ENCODE measurements around the gene SUGCT. TPM values are rescaled to one million over a fixed set of nuclear protein-coding genes. Genes with fewer than 3 reads are reported as not detected.

The SUGCT gene
- total RNA-seq, 1 experiment from 2014 or later, result 9.9 TPM

DNA sequence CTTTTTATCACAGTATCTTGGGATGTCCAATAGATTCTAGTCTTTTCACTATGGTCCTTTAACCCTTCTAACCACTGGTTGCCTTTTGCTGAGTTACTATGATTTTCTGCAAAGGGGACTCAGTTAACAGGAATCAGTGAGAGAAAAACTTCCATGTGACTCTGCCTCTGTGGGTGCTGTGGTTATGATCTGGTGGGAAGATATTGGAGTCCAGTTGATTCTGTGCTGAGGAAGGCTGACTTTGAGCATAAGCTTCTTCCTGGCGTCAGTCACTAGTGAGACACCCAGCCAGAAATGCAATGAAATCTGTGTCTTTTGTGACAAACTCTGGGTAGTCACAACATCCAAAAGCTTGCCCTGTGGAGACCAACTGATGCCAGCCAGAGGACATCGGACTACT lies 648.0 kb downstream of the SUGCT start:
- intact Hi-C loops (cut with micrococcal nuclease; ENCODE audit: unreplicated experiment), result no loop called here
- H3K9me3 Mint-ChIP-seq (ENCODE audit: unreplicated experiment), result no peaks in the 10 kb centered on the region
- H3K27ac Mint-ChIP-seq (ENCODE audit: unreplicated experiment), result no peak overlapping the region
- Histone ChIP-seq H3K4me3 (ENCODE audit: low read depth, low read length) (no peak overlapping the region), H3K27me3 (replicated peaks; ENCODE audit: control insufficient read depth, insufficient read depth, low read length) (no peaks in the 10 kb centered on the region), H3K9me3 (no peaks in the 10 kb centered on the region), H3K36me3 (ENCODE audit: control insufficient read depth, insufficient read depth, low read length) (no peaks in the 10 kb centered on the region), H3K4me1 (no peaks in the 10 kb centered on the region)
- BruUV-seq (replicated peaks), result no TSS peak
- DNase-seq, result no peak
- CTCF ChIA-PET, result no interaction called here
- no peaks in the 10 kb centered on the region for H3K27me3 Mint-ChIP-seq (ENCODE audit: insufficient read depth, unreplicated experiment)
- no peak for TF ChIP-seq CTCF (IDR thresholded peaks at IDR 0.05; ENCODE audit: insufficient read depth in 1 of 2, low read depth in 1 of 2, low read length in 1 of 2, severe bottlenecking in 1 of 2, unreplicated experiment in 1 of 2)
- no peaks in the 10 kb centered on the region for H3K4me1 Mint-ChIP-seq (ENCODE audit: low read depth, unreplicated experiment)
- POLR2A ChIA-PET, result no interaction called here
- no peaks in the 10 kb centered on the region for H3K36me3 Mint-ChIP-seq (ENCODE audit: insufficient read depth, unreplicated experiment)
- no peak overlapping the region for H3K4me3 Mint-ChIP-seq (ENCODE audit: unreplicated experiment)

- no TSS peak for BruUV-seq (replicated peaks)
- no peaks in the 10 kb centered on the region for H3K36me3 Mint-ChIP-seq (ENCODE audit: insufficient read depth, unreplicated experiment)
- ChIA-PET CTCF (no interaction called here), POLR2A (no interaction called here)
- no peaks in the 10 kb centered on the region for H3K27me3 Mint-ChIP-seq (ENCODE audit: insufficient read depth, unreplicated experiment)
- H3K27ac Mint-ChIP-seq (ENCODE audit: unreplicated experiment), result no peak overlapping the region
- no peak overlapping the region for H3K4me3 Mint-ChIP-seq (ENCODE audit: unreplicated experiment)
- intact Hi-C loops (cut with micrococcal nuclease; ENCODE audit: unreplicated experiment), result no loop called here
- TF ChIP-seq CTCF (IDR thresholded peaks at IDR 0.05; ENCODE audit: insufficient read depth in 1 of 2, low read depth in 1 of 2, low read length in 1 of 2, severe bottlenecking in 1 of 2, unreplicated experiment in 1 of 2), result no peak
- H3K4me1 Mint-ChIP-seq (ENCODE audit: low read depth, unreplicated experiment), result no peaks in the 10 kb centered on the region
- Histone ChIP-seq H3K4me3 (ENCODE audit: low read depth, low read length) (no peak overlapping the region), H3K27me3 (replicated peaks; ENCODE audit: control insufficient read depth, insufficient read depth, low read length) (no peaks in the 10 kb centered on the region), H3K36me3 (ENCODE audit: control insufficient read depth, insufficient read depth, low read length) (no peaks in the 10 kb centered on the region), H3K9me3 (no peaks in the 10 kb centered on the region), H3K4me1 (no peaks in the 10 kb centered on the region)
- DNase-seq, result no peak
- H3K9me3 Mint-ChIP-seq (ENCODE audit: unreplicated experiment), result no peaks in the 10 kb centered on the region
These were observed 649.4 kb downstream of the SUGCT start for GRCh38 chr7:40784176-40784575.

DNA sequence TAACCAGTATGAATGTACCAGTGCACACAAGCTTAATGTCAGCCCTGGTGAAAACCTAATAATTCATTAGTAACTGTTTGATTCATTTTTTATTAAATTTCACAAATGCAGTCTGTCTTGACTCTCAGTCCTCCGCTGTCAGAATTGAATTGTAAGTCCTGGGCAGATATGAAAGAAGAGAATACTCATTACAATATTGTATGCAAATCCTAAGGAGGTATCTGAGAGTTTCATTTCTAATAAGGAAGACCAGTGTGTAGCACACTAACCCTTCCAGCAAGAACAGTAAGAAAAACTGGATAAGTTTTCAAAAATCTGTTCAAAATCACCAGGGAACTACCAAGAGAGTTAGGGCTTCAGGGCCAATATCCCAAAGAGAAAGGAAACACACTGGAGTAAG lies 652.1 kb downstream of the SUGCT start:
- BruUV-seq (replicated peaks), result no TSS peak
- intact Hi-C loops (cut with micrococcal nuclease; ENCODE audit: unreplicated experiment), result no loop called here
- H3K9me3 Mint-ChIP-seq (ENCODE audit: unreplicated experiment), result no peaks in the 10 kb centered on the region
- H3K4me3 ChIP-seq (ENCODE audit: low read depth, low read length), result no peak overlapping the region
- H3K9me3 ChIP-seq, result 0 out of 2 replicates have a peak, but pooled peaks cover 4% of the 10 kb centered on the region
- no peak for TF ChIP-seq CTCF (IDR thresholded peaks at IDR 0.05; ENCODE audit: insufficient read depth in 1 of 2, low read depth in 1 of 2, low read length in 1 of 2, severe bottlenecking in 1 of 2, unreplicated experiment in 1 of 2)
- no peaks in the 10 kb centered on the region for H3K27me3 ChIP-seq (replicated peaks; ENCODE audit: control insufficient read depth, insufficient read depth, low read length)
- no peaks in the 10 kb centered on the region for H3K4me1 ChIP-seq
- no peaks in the 10 kb centered on the region for H3K36me3 ChIP-seq (ENCODE audit: control insufficient read depth, insufficient read depth, low read length)
- H3K27ac Mint-ChIP-seq (ENCODE audit: unreplicated experiment), result no peak overlapping the region
- CTCF ChIA-PET, result no interaction called here
- POLR2A ChIA-PET, result no interaction called here
- no peaks in the 10 kb centered on the region for H3K4me1 Mint-ChIP-seq (ENCODE audit: low read depth, unreplicated experiment)
- H3K4me3 Mint-ChIP-seq (ENCODE audit: unreplicated experiment), result no peak overlapping the region
- H3K27me3 Mint-ChIP-seq (ENCODE audit: insufficient read depth, unreplicated experiment), result no peaks in the 10 kb centered on the region
- no peaks in the 10 kb centered on the region for H3K36me3 Mint-ChIP-seq (ENCODE audit: insufficient read depth, unreplicated experiment)
- no peak for DNase-seq
